ENCODE measurements around the gene KNSTRN. TPM values are rescaled to one million over a fixed set of nuclear protein-coding genes. Genes with fewer than 3 reads are reported as not detected.

KNSTRN gene
- total RNA-seq, 1 experiment from 2014 or later = 85.2 TPM

DNA sequence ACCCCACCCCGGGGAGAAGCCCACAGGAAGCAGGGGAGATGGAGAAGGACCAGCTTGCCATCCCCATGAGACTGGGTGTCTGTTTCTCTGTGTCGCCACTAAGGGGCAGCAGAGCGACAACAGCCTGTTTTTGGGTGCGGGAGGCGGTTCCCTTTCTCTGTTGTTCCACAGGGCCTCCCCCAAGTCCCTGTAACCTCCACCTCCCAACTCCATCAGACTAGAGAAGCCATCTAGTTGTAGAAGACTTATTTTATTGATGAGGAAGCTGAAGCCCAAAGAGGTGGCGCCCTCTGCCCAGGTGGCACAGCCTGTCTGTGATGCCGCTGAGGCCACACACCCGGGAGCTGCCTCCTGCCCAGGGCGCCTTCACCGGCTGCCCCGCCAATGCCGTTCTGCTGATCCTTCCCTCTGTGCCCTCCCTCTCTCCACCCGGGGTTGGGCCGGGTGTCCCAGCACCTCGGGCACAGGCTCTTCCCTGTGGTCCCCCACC, 37.8 kb upstream of the KNSTRN start:
- H4K20me1 ChIP-seq (ENCODE audit: insufficient read depth) = no peaks in the 10 kb centered on the region
- H3F3A ChIP-seq (ENCODE audit: insufficient read depth, low read depth) = peaks cover 29% of the 10 kb centered on the region
- H3K79me2 ChIP-seq (ENCODE audit: low read depth) = peaks cover 15% of the 10 kb centered on the region
- CTCF ChIA-PET = interaction anchor here (0.9 to 1.7 kb wide), 4 partner anchors 13 to 54 kb away, joined by 3 to 17 read pairs (median 4); partner anchors contain the start of gene DISP2
- H3K4me2 ChIP-seq = peak overlapping the region; percentile 97
- H3K9me3 ChIP-seq (ENCODE audit: insufficient read depth, low read depth) = no peaks in the 10 kb centered on the region
- H3K36me3 ChIP-seq (ENCODE audit: low read depth) = no peaks in the 10 kb centered on the region
- peak overlapping the region; percentile 93; the same call in 1 of the 2 replicates for H3K27ac ChIP-seq
- no peak for TF ChIP-seq EZH2 (IDR thresholded peaks at IDR 0.05; ENCODE audit: low read depth)
- TF ChIP-seq, protein P1, sequence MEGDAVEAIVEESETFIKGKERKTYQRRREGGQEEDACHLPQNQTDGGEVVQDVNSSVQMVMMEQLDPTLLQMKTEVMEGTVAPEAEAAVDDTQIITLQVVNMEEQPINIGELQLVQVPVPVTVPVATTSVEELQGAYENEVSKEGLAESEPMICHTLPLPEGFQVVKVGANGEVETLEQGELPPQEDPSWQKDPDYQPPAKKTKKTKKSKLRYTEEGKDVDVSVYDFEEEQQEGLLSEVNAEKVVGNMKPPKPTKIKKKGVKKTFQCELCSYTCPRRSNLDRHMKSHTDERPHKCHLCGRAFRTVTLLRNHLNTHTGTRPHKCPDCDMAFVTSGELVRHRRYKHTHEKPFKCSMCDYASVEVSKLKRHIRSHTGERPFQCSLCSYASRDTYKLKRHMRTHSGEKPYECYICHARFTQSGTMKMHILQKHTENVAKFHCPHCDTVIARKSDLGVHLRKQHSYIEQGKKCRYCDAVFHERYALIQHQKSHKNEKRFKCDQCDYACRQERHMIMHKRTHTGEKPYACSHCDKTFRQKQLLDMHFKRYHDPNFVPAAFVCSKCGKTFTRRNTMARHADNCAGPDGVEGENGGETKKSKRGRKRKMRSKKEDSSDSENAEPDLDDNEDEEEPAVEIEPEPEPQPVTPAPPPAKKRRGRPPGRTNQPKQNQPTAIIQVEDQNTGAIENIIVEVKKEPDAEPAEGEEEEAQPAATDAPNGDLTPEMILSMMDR (conservative IDR thresholded peaks at IDR 0.05) = peak; percentile 72
- no peaks in the 10 kb centered on the region for H3K27me3 ChIP-seq (ENCODE audit: insufficient read depth, low read depth)
- H2AFZ ChIP-seq = no peak overlapping the region
- H3K9me2 ChIP-seq (ENCODE audit: insufficient read depth) = no peaks in the 10 kb centered on the region
- peak; percentile 44 to 52 for DNase-seq
- peak overlapping the region; percentile 51; the same call in 1 of the 2 replicates for H3K4me3 ChIP-seq
- POLR2A ChIA-PET (ENCODE audit: unreplicated experiment) = interaction anchor here (0.6 kb wide), 1 partner anchor 211 kb away, joined by 3 read pairs; no protein-coding TSS in a partner anchor
- intact Hi-C loops (cut with micrococcal nuclease; ENCODE audit: unreplicated experiment) = no loop called here
- peaks cover 83% of the 10 kb centered on the region for H3K4me1 ChIP-seq (replicated peaks; ENCODE audit: insufficient read depth)
- BruUV-seq (replicated peaks) = no TSS peak

DNA sequence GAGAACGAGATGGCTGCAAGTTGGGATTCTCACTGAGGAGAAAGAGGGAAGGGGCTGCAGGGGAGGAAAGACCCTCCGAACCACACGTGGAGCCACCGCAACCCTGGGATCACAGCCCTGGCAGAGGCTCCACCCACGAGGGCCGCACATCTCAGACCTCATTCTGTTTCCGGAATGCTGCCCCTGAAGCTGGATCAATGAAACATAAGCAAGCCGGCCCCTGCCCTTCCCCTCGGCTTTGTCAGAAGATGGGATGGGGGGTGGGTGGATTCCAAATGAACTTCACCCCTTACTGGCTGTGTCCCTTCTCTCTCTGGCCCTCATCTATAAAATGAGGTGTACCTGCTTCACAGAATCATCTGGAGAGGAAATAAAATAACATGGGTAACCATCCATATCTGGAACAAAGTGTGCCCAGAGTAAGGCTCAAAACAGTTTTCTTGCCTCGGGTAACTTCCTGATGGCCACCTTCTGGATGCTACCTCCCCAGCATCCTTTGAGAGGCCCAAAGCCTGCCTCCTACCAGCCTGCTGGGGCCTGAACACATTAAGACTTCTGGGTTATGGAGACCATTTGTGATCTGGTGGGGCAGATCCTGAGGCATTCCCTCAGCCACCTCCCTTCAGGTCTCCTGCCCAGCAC, 37.2 kb upstream of the KNSTRN start:
- intact Hi-C loops (cut with micrococcal nuclease; ENCODE audit: unreplicated experiment) = no loop called here
- TF ChIP-seq EZH2 (IDR thresholded peaks at IDR 0.05; ENCODE audit: low read depth) = no peak
- TF ChIP-seq, protein P1 (conservative IDR thresholded peaks at IDR 0.05) = no peak
- H3K9me3 ChIP-seq (ENCODE audit: insufficient read depth, low read depth) = no peaks in the 10 kb centered on the region
- ChIA-PET POLR2A (ENCODE audit: unreplicated experiment) (no interaction called here), CTCF (no interaction called here)
- BruUV-seq (replicated peaks) = no TSS peak
- no peak for DNase-seq
- no peak overlapping the region for H3K4me3 ChIP-seq
- H3K27ac ChIP-seq = no peak overlapping the region
- no peaks in the 10 kb centered on the region for H3K27me3 ChIP-seq (ENCODE audit: insufficient read depth, low read depth)
- H3F3A ChIP-seq (ENCODE audit: insufficient read depth, low read depth) = peaks cover 29% of the 10 kb centered on the region
- no peak overlapping the region for H3K4me2 ChIP-seq
- no peaks in the 10 kb centered on the region for H3K36me3 ChIP-seq (ENCODE audit: low read depth)
- no peak overlapping the region for H2AFZ ChIP-seq
- peaks cover 85% of the 10 kb centered on the region for H3K4me1 ChIP-seq (replicated peaks; ENCODE audit: insufficient read depth)
- H3K79me2 ChIP-seq (ENCODE audit: low read depth) = peaks cover 8% of the 10 kb centered on the region
- no peaks in the 10 kb centered on the region for H4K20me1 ChIP-seq (ENCODE audit: insufficient read depth)
- H3K9me2 ChIP-seq (ENCODE audit: insufficient read depth) = no peaks in the 10 kb centered on the region

DNA sequence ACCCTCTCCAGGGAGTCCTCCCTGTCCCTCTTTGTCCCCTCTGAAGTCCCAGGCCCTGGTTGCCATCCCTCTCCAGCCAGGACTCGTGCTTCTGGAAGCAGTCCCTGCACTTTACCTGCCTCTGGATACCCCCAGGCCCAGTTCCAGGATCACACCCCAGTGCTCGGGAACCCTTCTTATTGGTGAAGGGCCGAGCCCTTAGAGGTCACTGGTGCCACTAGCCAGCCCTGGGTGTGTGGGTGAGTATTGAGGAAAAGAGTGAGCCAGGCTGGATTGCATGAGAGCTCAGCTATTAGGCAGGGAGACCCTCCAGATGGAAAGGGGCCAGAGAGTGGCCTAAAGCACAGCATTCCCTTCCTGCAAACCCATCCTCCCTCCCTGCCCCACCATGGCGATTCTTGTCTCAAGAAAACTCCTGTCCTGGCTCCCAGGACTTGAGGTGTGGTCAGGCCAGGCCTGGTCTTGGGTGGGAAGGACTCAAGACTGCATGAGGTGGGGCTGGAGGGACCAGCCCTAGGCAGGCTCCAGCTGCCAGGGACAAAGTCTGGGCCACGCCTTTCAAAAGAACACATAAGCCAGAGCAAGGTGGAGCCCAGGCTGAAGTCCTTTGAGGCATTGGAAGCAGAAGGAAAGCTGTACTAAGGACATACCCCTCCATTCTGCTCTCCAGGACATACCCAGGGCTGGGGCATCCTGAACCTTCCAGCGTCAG, 36.5 kb upstream of the KNSTRN start:
- no peaks in the 10 kb centered on the region for H3K36me3 ChIP-seq (ENCODE audit: low read depth)
- intact Hi-C loops (cut with micrococcal nuclease; ENCODE audit: unreplicated experiment) = no loop called here
- DNase-seq = no peak
- peaks cover 4% of the 10 kb centered on the region; the same call in 1 of the 2 replicates for H3K79me2 ChIP-seq (ENCODE audit: low read depth)
- ChIA-PET POLR2A (ENCODE audit: unreplicated experiment) (no interaction called here), CTCF (no interaction called here)
- H3K27ac ChIP-seq = no peak overlapping the region
- TF ChIP-seq, protein P1 (conservative IDR thresholded peaks at IDR 0.05) = no peak
- TF ChIP-seq EZH2 (IDR thresholded peaks at IDR 0.05; ENCODE audit: low read depth) = no peak
- peaks cover 83% of the 10 kb centered on the region for H3K4me1 ChIP-seq (replicated peaks; ENCODE audit: insufficient read depth)
- no peak overlapping the region for H2AFZ ChIP-seq
- no peaks in the 10 kb centered on the region for H3K9me3 ChIP-seq (ENCODE audit: insufficient read depth, low read depth)
- BruUV-seq (replicated peaks) = no TSS peak
- no peak overlapping the region for H3K4me3 ChIP-seq
- H4K20me1 ChIP-seq (ENCODE audit: insufficient read depth) = no peaks in the 10 kb centered on the region
- no peak overlapping the region; the same call in 1 of the 2 replicates for H3K4me2 ChIP-seq
- H3K9me2 ChIP-seq (ENCODE audit: insufficient read depth) = no peaks in the 10 kb centered on the region
- H3F3A ChIP-seq (ENCODE audit: insufficient read depth, low read depth) = peaks cover 29% of the 10 kb centered on the region
- no peaks in the 10 kb centered on the region for H3K27me3 ChIP-seq (ENCODE audit: insufficient read depth, low read depth)
